PFSK-1 (cell line): Measurements from ENCODE around the gene MAP2K7.

Source experiments
- FOXP2 ChIP-seq: optimal IDR thresholded peaks from 2 replicates; pipeline ENCODE3; 2011; ENCODE audit warnings: borderline replicate concordance, control low read depth, inconsistent platforms; ENCODE audit not compliant: insufficient read depth; ENCODE audit errors: extremely low read length, extremely low read depth
- POLR2AphosphoS5 ChIP-seq: IDR thresholded peaks from 2 replicates; pipeline ENCODE4 v1.6.1; 2012; ENCODE audit warnings: low read depth, mild to moderate bottlenecking, control low read depth, low read length, moderate library complexity
- SIN3A ChIP-seq: IDR thresholded peaks from 2 replicates; pipeline ENCODE4 v1.6.1; 2012; ENCODE audit warnings: mild to moderate bottlenecking, low read length, moderate library complexity, borderline replicate concordance; ENCODE audit not compliant: insufficient read depth
- TAF1 ChIP-seq: IDR thresholded peaks from 2 replicates; pipeline ENCODE4 v1.6.1; 2012; ENCODE audit warnings: low read length, control low read depth, borderline replicate concordance; ENCODE audit not compliant: insufficient read depth
- TF ChIP-seq, protein P1 (sequence below), 2 experiments: IDR thresholded peaks; 2 replicates each; pipeline versions ENCODE4 v1.6.1 to v1.8.0; 2011 to 2012; ENCODE audit warnings: low read depth in 2 of 2, low read length in 2 of 2, control low read depth in 1 of 2, inconsistent platforms in 1 of 2, mild to moderate bottlenecking in 1 of 2, moderate library complexity in 1 of 2; ENCODE audit not compliant: insufficient read depth in 1 of 2

The MAP2K7 gene

DNA sequence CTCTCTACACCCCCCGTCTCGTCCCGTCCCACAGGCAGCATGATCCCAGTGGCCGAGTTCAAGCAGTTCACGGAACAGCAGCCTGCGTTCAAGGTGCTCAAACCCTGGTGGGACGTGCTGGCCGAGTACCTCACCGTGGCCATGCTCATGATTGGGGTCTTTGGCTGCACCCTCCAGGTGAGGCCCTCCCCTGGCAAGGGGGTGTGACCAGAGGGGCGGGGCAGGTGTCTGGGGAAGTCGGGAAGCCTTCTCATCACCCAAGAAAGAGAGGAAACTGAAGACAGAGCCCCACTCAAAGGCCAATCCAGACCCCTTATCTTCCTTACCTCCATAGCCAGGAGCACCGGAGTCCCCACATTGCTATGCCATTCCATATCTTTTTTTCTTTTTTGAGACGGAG, 8.1 kb upstream of the MAP2K7 start:
- no peak for TF ChIP-seq SIN3A
- TF ChIP-seq, protein P1, sequence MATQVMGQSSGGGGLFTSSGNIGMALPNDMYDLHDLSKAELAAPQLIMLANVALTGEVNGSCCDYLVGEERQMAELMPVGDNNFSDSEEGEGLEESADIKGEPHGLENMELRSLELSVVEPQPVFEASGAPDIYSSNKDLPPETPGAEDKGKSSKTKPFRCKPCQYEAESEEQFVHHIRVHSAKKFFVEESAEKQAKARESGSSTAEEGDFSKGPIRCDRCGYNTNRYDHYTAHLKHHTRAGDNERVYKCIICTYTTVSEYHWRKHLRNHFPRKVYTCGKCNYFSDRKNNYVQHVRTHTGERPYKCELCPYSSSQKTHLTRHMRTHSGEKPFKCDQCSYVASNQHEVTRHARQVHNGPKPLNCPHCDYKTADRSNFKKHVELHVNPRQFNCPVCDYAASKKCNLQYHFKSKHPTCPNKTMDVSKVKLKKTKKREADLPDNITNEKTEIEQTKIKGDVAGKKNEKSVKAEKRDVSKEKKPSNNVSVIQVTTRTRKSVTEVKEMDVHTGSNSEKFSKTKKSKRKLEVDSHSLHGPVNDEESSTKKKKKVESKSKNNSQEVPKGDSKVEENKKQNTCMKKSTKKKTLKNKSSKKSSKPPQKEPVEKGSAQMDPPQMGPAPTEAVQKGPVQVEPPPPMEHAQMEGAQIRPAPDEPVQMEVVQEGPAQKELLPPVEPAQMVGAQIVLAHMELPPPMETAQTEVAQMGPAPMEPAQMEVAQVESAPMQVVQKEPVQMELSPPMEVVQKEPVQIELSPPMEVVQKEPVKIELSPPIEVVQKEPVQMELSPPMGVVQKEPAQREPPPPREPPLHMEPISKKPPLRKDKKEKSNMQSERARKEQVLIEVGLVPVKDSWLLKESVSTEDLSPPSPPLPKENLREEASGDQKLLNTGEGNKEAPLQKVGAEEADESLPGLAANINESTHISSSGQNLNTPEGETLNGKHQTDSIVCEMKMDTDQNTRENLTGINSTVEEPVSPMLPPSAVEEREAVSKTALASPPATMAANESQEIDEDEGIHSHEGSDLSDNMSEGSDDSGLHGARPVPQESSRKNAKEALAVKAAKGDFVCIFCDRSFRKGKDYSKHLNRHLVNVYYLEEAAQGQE (IDR thresholded peaks at IDR 0.05; ENCODE audit: insufficient read depth in 1 of 2, low read depth in 2 of 2, low read length in 2 of 2), result no peak
- TF ChIP-seq TAF1, result no peak
- TF ChIP-seq POLR2AphosphoS5, result no peak
- TF ChIP-seq FOXP2, result no peak

GRCh38 chr19:7897292-7897691, 6.4 kb upstream of the MAP2K7 start:
- no peak for TF ChIP-seq SIN3A
- TF ChIP-seq POLR2AphosphoS5, result no peak
- no peak for TF ChIP-seq TAF1
- TF ChIP-seq, protein P1 (IDR thresholded peaks at IDR 0.05; ENCODE audit: insufficient read depth in 1 of 2, low read depth in 2 of 2, low read length in 2 of 2), result no peak
- no peak for TF ChIP-seq FOXP2

DNA sequence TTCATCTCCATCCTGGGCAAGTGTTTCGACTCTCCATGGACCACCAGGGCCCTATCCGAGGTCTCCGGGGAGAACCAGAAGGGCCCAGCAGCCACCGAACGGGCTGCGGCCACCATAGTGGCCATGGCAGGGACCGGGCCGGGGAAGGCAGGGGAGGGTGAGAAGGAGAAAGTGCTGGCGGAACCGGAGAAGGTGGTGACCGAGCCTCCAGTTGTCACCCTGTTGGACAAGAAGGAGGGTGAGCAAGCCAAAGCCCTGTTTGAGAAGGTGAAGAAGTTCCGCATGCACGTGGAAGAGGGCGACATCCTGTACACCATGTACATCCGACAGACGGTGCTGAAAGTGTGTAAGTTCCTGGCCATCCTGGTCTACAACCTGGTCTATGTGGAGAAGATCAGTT, 4.7 kb upstream of the MAP2K7 start:
- TF ChIP-seq FOXP2 (no peak), TAF1 (no peak), SIN3A (no peak), POLR2AphosphoS5 (no peak)
- TF ChIP-seq, protein P1 (IDR thresholded peaks at IDR 0.05; ENCODE audit: insufficient read depth in 1 of 2, low read depth in 2 of 2, low read length in 2 of 2), result no peak

GRCh38 chr19:7899751-7900378, 3.8 kb upstream of the MAP2K7 start:
- TF ChIP-seq POLR2AphosphoS5 (no peak), FOXP2 (no peak), TAF1 (no peak), SIN3A (no peak)
- TF ChIP-seq, protein P1 (IDR thresholded peaks at IDR 0.05; ENCODE audit: insufficient read depth in 1 of 2, low read depth in 2 of 2, low read length in 2 of 2), result no peak
